GM23338 (cell line): Measurements from ENCODE around the gene RXFP1. TPM values are rescaled to one million over a fixed set of nuclear protein-coding genes. Genes with fewer than 3 reads are reported as not detected.

ENCODE experiments used
- ATAC-seq: fragments of 200-7000 bp; cut with Tn5 transposase; 3 replicates; pipeline ENCODE4 v1.9.1; 2020
- DNase-seq: peaks from one replicate; pipeline ENCODE4 v3.0.0-alpha.2; 2015; ENCODE audit warnings: low spot score
- H2AFZ ChIP-seq: fragments of 200-600 bp; sonication (generic); 2 replicates; pipeline ENCODE4 v1.8.0; 2016; ENCODE audit warnings: antibody characterized with exemption, mild to moderate bottlenecking, moderate library complexity
- H3F3A ChIP-seq: fragments of 200-600 bp; sonication (generic); replicated peaks from 2 replicates; pipeline ENCODE4 v1.8.0; 2017; ENCODE audit warnings: antibody characterized with exemption, mixed run types, low read depth
- H3K27ac ChIP-seq: fragments of 200-600 bp; sonication (generic); 2 replicates; pipeline ENCODE4 v1.6.1; 2016; ENCODE audit warnings: low read depth
- H3K27me3 ChIP-seq: fragments of 200-600 bp; sonication (generic); 2 replicates; pipeline ENCODE4 v1.8.0; 2016; ENCODE audit warnings: mild to moderate bottlenecking, mixed run types, moderate library complexity; ENCODE audit not compliant: insufficient read depth
- H3K36me3 ChIP-seq: fragments of 200-600 bp; sonication (generic); 2 replicates; pipeline ENCODE4 v1.8.0; 2016; ENCODE audit warnings: mild to moderate bottlenecking; ENCODE audit not compliant: insufficient read depth
- H3K4me1 ChIP-seq: fragments of 200-600 bp; sonication (generic); 2 replicates; pipeline ENCODE4 v1.8.0; 2016; ENCODE audit warnings: mild to moderate bottlenecking, moderate library complexity; ENCODE audit not compliant: insufficient read depth
- H3K4me2 ChIP-seq: fragments of 200-600 bp; sonication (generic); 2 replicates; pipeline ENCODE4 v1.7.1; 2017; ENCODE audit warnings: mixed run types
- H3K4me3 ChIP-seq: fragments of 200-600 bp; sonication (generic); 2 replicates; pipeline ENCODE4 v1.6.1; 2016; ENCODE audit warnings: mixed run types
- H3K79me2 ChIP-seq: fragments of 200-600 bp; sonication (generic); replicated peaks from 2 replicates; pipeline ENCODE4 v1.8.0; 2017; ENCODE audit warnings: mild to moderate bottlenecking; ENCODE audit not compliant: insufficient read depth
- H3K9me2 ChIP-seq: fragments of 200-600 bp; sonication (generic); 2 replicates; pipeline ENCODE4 v1.8.0; 2017; ENCODE audit not compliant: insufficient read depth
- H4K20me1 ChIP-seq: fragments of 200-600 bp; sonication (generic); replicated peaks from 2 replicates; pipeline ENCODE4 v1.8.0; 2017; ENCODE audit warnings: mild to moderate bottlenecking; ENCODE audit not compliant: insufficient read depth
- H3K27ac Mint-ChIP-seq: 2 replicates; pipeline ENCODE4 v1.8.0; 2020; ENCODE audit warnings: inconsistent platforms, mild to moderate bottlenecking, moderate library complexity, mixed read lengths
- H3K27me3 Mint-ChIP-seq: 3 replicates; pipeline ENCODE4 v1.8.0; 2022; ENCODE audit warnings: low read depth, mild to moderate bottlenecking, moderate library complexity, mixed read lengths, inconsistent platforms; ENCODE audit not compliant: insufficient read depth, poor library complexity
- H3K36me3 Mint-ChIP-seq: 3 replicates; pipeline ENCODE4 v1.8.0; 2021; ENCODE audit warnings: low read depth, mild to moderate bottlenecking, inconsistent platforms, moderate library complexity, mixed read lengths
- H3K4me1 Mint-ChIP-seq: 3 replicates; pipeline ENCODE4 v1.8.0; 2020; ENCODE audit warnings: mild to moderate bottlenecking, inconsistent platforms, mixed read lengths
- H3K4me3 Mint-ChIP-seq: 3 replicates; pipeline ENCODE4 v1.8.0; 2021; ENCODE audit warnings: moderate library complexity, mild to moderate bottlenecking, inconsistent platforms, mixed read lengths
- H3K9me3 Mint-ChIP-seq: 3 replicates; pipeline ENCODE4 v1.8.0; 2020; ENCODE audit warnings: moderate library complexity, mild to moderate bottlenecking, inconsistent platforms, mixed read lengths
- CREB1 ChIP-seq: fragments of 250-450 bp; sonication (Bioruptor Pico); IDR thresholded peaks from 2 replicates; pipeline ENCODE4 v1.5.0; 2020; ENCODE audit warnings: low read depth, mild to moderate bottlenecking, moderate library complexity
- CTCF ChIP-seq, 2 experiments: fragments of 200-600 bp in 1 of 2; sonication (generic) in 1 of 2; conservative IDR thresholded peaks; 2 replicates each; pipeline versions ENCODE4 v1.5.1 to v1.6.1; 2016 to 2017; ENCODE audit warnings: antibody characterized with exemption in 2 of 2, low read depth in 2 of 2, mild to moderate bottlenecking in 2 of 2, moderate library complexity in 1 of 2
- ETS1 ChIP-seq: IDR thresholded peaks from 2 replicates; pipeline ENCODE4 v1.6.1; 2016; ENCODE audit warnings: antibody characterized with exemption
- EZH2 ChIP-seq: fragments of 200-600 bp; sonication (generic); IDR thresholded peaks from one replicate; pipeline ENCODE4 v1.8.0; 2017; ENCODE audit warnings: antibody characterized with exemption, mild to moderate bottlenecking, low read depth; ENCODE audit not compliant: unreplicated experiment
- EZH2phosphoT487 ChIP-seq: fragments of 200-600 bp; sonication (generic); IDR thresholded peaks from one replicate; pipeline ENCODE4 v1.8.1; 2018; ENCODE audit warnings: antibody characterized with exemption; ENCODE audit not compliant: unreplicated experiment
- JUNB ChIP-seq: IDR thresholded peaks from one replicate; pipeline ENCODE4 v1.6.1; 2016; ENCODE audit warnings: antibody characterized with exemption; ENCODE audit not compliant: unreplicated experiment
- NANOG ChIP-seq: IDR thresholded peaks from 2 replicates; pipeline ENCODE4 v1.6.1; 2016; ENCODE audit warnings: antibody characterized with exemption, borderline replicate concordance
- POLR2AphosphoS5 ChIP-seq: IDR thresholded peaks from 2 replicates; pipeline ENCODE4 v1.6.1; 2016; ENCODE audit warnings: antibody characterized with exemption, low read depth
- REST ChIP-seq: IDR thresholded peaks from one replicate; pipeline ENCODE4 v1.6.1; 2018; ENCODE audit warnings: antibody characterized with exemption; ENCODE audit not compliant: unreplicated experiment
- STAT1 ChIP-seq: IDR thresholded peaks from one replicate; pipeline ENCODE4 v1.6.1; 2016; ENCODE audit warnings: antibody characterized with exemption; ENCODE audit not compliant: unreplicated experiment
- ZNF114 ChIP-seq: fragments of 250-450 bp; sonication (Bioruptor Pico); IDR thresholded peaks from 2 replicates; pipeline ENCODE4 v1.5.0; 2020; ENCODE audit warnings: mild to moderate bottlenecking, moderate library complexity
- ZNF331 ChIP-seq: fragments of 250-450 bp; sonication (Bioruptor Pico); IDR thresholded peaks from 2 replicates; pipeline ENCODE4 v1.5.0; 2020; ENCODE audit warnings: low read depth, mild to moderate bottlenecking, moderate library complexity
- ZNF462 ChIP-seq: fragments of 250-450 bp; sonication (Bioruptor Pico); IDR thresholded peaks from 2 replicates; pipeline ENCODE4 v1.5.0; 2020; ENCODE audit warnings: mild to moderate bottlenecking, moderate library complexity
- polyA plus RNA-seq: library from polyadenylated mRNA; unstranded; fragments of >200 nt; fragmentation: Nextera tagmentation; extraction: Ambion mirVana; gene quantifications from 2 replicates; pipeline ENCODE4 v1.2.1, GENCODE V29; 2016
- total RNA-seq: library from RNA; depleted of rRNA; stranded (reverse); fragments of >200 nt; shearing (Covaris generic); gene quantifications from 2 replicates; pipeline ENCODE4 v1.2.3, GENCODE V29; 2014

Gene RXFP1
- total and polyA plus RNA-seq, 2 experiments from 2014 or later, result 0.63 TPM; not detected in 1

GRCh38 chr4:158588777-158589176, 67.1 kb downstream of the RXFP1 start:
- no peak overlapping the region for H3K4me2 ChIP-seq
- no peak overlapping the region for H3K27ac ChIP-seq
- H2AFZ ChIP-seq, result peak overlapping the region; percentile 32
- TF ChIP-seq ZNF462 (CRISPR knock-in tag), result no peak
- no peak for TF ChIP-seq JUNB
- no peak for TF ChIP-seq POLR2AphosphoS5
- TF ChIP-seq ZNF114 (CRISPR knock-in tag), result no peak
- no peak for TF ChIP-seq ZNF331
- TF ChIP-seq ETS1, result no peak
- no peak for TF ChIP-seq REST
- TF ChIP-seq EZH2phosphoT487, result no peak
- no peak for TF ChIP-seq CREB1 (CRISPR knock-in tag)
- no peak for TF ChIP-seq CTCF (conservative IDR thresholded peaks at IDR 0.05; ENCODE audit: low read depth in 2 of 2)
- TF ChIP-seq STAT1, result no peak
- no peak for TF ChIP-seq NANOG
- no peak for TF ChIP-seq EZH2
- ATAC-seq (no peak), DNase-seq (no peak)
- H3K4me3 ChIP-seq, result no peak overlapping the region
- H4K20me1 ChIP-seq, result no peaks in the 10 kb centered on the region
- no peaks in the 10 kb centered on the region for H3F3A ChIP-seq
- no peaks in the 10 kb centered on the region for H3K36me3 Mint-ChIP-seq
- no peaks in the 10 kb centered on the region for H3K9me2 ChIP-seq
- H3K4me1 Mint-ChIP-seq, result no peaks in the 10 kb centered on the region
- H3K4me1 ChIP-seq, result no peaks in the 10 kb centered on the region
- H3K9me3 Mint-ChIP-seq, result no peaks in the 10 kb centered on the region
- H3K79me2 ChIP-seq, result no peaks in the 10 kb centered on the region
- no peaks in the 10 kb centered on the region for H3K27me3 ChIP-seq
- no peak overlapping the region for H3K27ac Mint-ChIP-seq
- no peaks in the 10 kb centered on the region for H3K36me3 ChIP-seq
- no peak overlapping the region for H3K4me3 Mint-ChIP-seq
- no peaks in the 10 kb centered on the region for H3K27me3 Mint-ChIP-seq
